Vagina (tissue), 2 donors: ENCODE measurements around the gene FGF19.

Experiments used
- CTCF ChIP-seq, 3 experiments: fragments of 450-650 bp in 2 of 3; fragments of 200-600 bp in 1 of 3; sonication (generic) in 1 of 3; IDR thresholded peaks; one replicate each; pipeline ENCODE4 v1.5.1; 2017 to 2019; ENCODE audit warnings: antibody characterized with exemption in 3 of 3, mild to moderate bottlenecking in 2 of 3, moderate library complexity in 2 of 3
- POLR2A ChIP-seq, 2 donors: fragments of 450-650 bp; IDR thresholded peaks; one replicate each; pipeline ENCODE4 v1.6.1; 2017; ENCODE audit warnings: antibody characterized with exemption in 2 of 2, mild to moderate bottlenecking in 2 of 2, moderate library complexity in 2 of 2
- POLR2AphosphoS5 ChIP-seq, 2 donors: sonication (generic); formaldehyde crosslinking; IDR thresholded peaks; one replicate each; pipeline ENCODE4 v1.9.0; 2017; ENCODE audit warnings: antibody characterized with exemption in 2 of 2, mild to moderate bottlenecking in 2 of 2, low read depth in 1 of 2; ENCODE audit not compliant: insufficient read depth in 1 of 2

GRCh38 chr11:69665669-69666068 lies 38.2 kb downstream of the FGF19 start:
- TF ChIP-seq CTCF (IDR thresholded peaks at IDR 0.05) (no peak), POLR2A (IDR thresholded peaks at IDR 0.05) (no peak), POLR2AphosphoS5 (IDR thresholded peaks at IDR 0.05; ENCODE audit: insufficient read depth in 1 of 2, low read depth in 1 of 2) (no peak)
